ENCODE data around the gene DOCK3. TPM values are rescaled to one million over a fixed set of nuclear protein-coding genes. Genes with fewer than 3 reads are reported as not detected.
"Not testable (repeated sequence)": the region's sequence is repeated elsewhere in the genome, so short reads cannot be mapped to it uniquely, and the experiment has no call there.

DOCK3 gene
- total RNA-seq, 1 donor from 2014 or later, result 0.98 TPM

- DNase-seq (ENCODE audit: extremely low spot score in 2 of 2), result no peak
- TF ChIP-seq CTCF (IDR thresholded peaks at IDR 0.05) (no peak), POLR2AphosphoS5 (IDR thresholded peaks at IDR 0.05; ENCODE audit: insufficient read depth in 1 of 2, low read depth in 1 of 2) (no peak), POLR2A (IDR thresholded peaks at IDR 0.05) (no peak)
- intact Hi-C loops (cut with DNase I), result no loop called here
Observed at GRCh38 chr3:50673931-50674330, 796 bp upstream of the DOCK3 start.

GRCh38 chr3:50675179-50676030 lies 678 bp downstream of the DOCK3 start:
- DNase-seq (ENCODE audit: extremely low spot score in 2 of 2), result no peak
- Histone ChIP-seq H3K9me3 (no peaks in the 10 kb centered on the region), H3K27me3 (peaks cover 3% of the 10 kb centered on the region), H3K36me3 (no peaks in the 10 kb centered on the region), H3K4me1 (peaks cover 5% of the 10 kb centered on the region), H3K4me3 (peak overlapping the region; percentile 31 to 57), H3K27ac (no peak overlapping the region)
- TF ChIP-seq CTCF (IDR thresholded peaks at IDR 0.05), result no peak
- intact Hi-C loops (cut with DNase I), result no loop called here

More at GRCh38 chr3:50673931-50674330, 796 bp upstream of the DOCK3 start:
- H3K36me3 ChIP-seq, result no peaks in the 10 kb centered on the region
- no peak overlapping the region for H3K4me3 ChIP-seq
- no peak overlapping the region for H3K27ac ChIP-seq
- H3K9me3 ChIP-seq, result no peaks in the 10 kb centered on the region
- peaks cover 5% of the 10 kb centered on the region for H3K4me1 ChIP-seq
- peaks cover 3% of the 10 kb centered on the region for H3K27me3 ChIP-seq

- H3K27me3 ChIP-seq, result peaks cover 3% of the 10 kb centered on the region
Observed at GRCh38 chr3:50676031-50676705, 1.4 kb downstream of the DOCK3 start.

GRCh38 chr3:50687127-50687751 lies 12.5 kb downstream of the DOCK3 start:
- H3K4me3 ChIP-seq, result no peak overlapping the region
- H3K4me1 ChIP-seq, result no peaks in the 10 kb centered on the region
- no peaks in the 10 kb centered on the region for H3K27me3 ChIP-seq
- H3K9me3 ChIP-seq, result no peaks in the 10 kb centered on the region
- no peak for TF ChIP-seq POLR2A (IDR thresholded peaks at IDR 0.05)
- H3K36me3 ChIP-seq, result no peaks in the 10 kb centered on the region
- intact Hi-C loops (cut with DNase I), result no loop called here
- DNase-seq (ENCODE audit: extremely low spot score in 2 of 2), result no peak
- H3K27ac ChIP-seq, result no peak overlapping the region

More at GRCh38 chr3:50676031-50676705, 1.4 kb downstream of the DOCK3 start:
- no peaks in the 10 kb centered on the region for H3K36me3 ChIP-seq
- H3K27ac ChIP-seq, result no peak overlapping the region
- no peak overlapping the region for H3K4me3 ChIP-seq
- TF ChIP-seq POLR2A (IDR thresholded peaks at IDR 0.05), result no peak
- no peak for TF ChIP-seq CTCF (IDR thresholded peaks at IDR 0.05)
- TF ChIP-seq POLR2AphosphoS5 (IDR thresholded peaks at IDR 0.05; ENCODE audit: insufficient read depth in 1 of 2, low read depth in 1 of 2), result no peak
- H3K9me3 ChIP-seq, result no peaks in the 10 kb centered on the region
- no peak for DNase-seq (ENCODE audit: extremely low spot score in 2 of 2)
- intact Hi-C loops (cut with DNase I), result no loop called here
- H3K4me1 ChIP-seq, result peaks cover 5% of the 10 kb centered on the region

GRCh38 chr3:50687916-50688315 lies 13.2 kb downstream of the DOCK3 start:
- TF ChIP-seq CTCF (IDR thresholded peaks at IDR 0.05), result no peak
- TF ChIP-seq POLR2A (IDR thresholded peaks at IDR 0.05), result no peak
- TF ChIP-seq POLR2AphosphoS5 (IDR thresholded peaks at IDR 0.05; ENCODE audit: insufficient read depth in 1 of 2, low read depth in 1 of 2), result no peak
- Histone ChIP-seq H3K4me1 (no peaks in the 10 kb centered on the region), H3K4me3 (no peak overlapping the region), H3K27me3 (no peaks in the 10 kb centered on the region), H3K9me3 (no peaks in the 10 kb centered on the region), H3K36me3 (no peaks in the 10 kb centered on the region), H3K27ac (no peak overlapping the region)
- DNase-seq (ENCODE audit: extremely low spot score in 2 of 2), result no peak
- intact Hi-C loops (cut with DNase I), result no loop called here

GRCh38 chr3:50688602-50689001 lies 13.9 kb downstream of the DOCK3 start:
- H3K36me3 ChIP-seq; DNase-seq (ENCODE audit: extremely low spot score in 2 of 2); H3K9me3 ChIP-seq; H3K27me3 ChIP-seq; intact Hi-C loops (cut with DNase I); H3K4me1 ChIP-seq; H3K4me3 ChIP-seq; H3K27ac ChIP-seq: not testable (repeated sequence)

All from vagina (tissue), 2 donors.